Panc1 (cell line): ENCODE results near the gene FOXD1. TPM values are rescaled to one million over a fixed set of nuclear protein-coding genes. Genes with fewer than 3 reads are reported as not detected.

Experiments used
- ATAC-seq: fragments of 200-7000 bp; cut with Tn5 transposase; 2 replicates; pipeline ENCODE4 v1.9.1; 2020; ENCODE audit warnings: mild to moderate bottlenecking, moderate library complexity
- BruUV-seq: library from RNA; stranded (reverse); fragments of 400-500 nt; replicated peaks from 2 replicates; lab custom pipeline; 2021; lab: Mats Ljungman, UMichigan
- CTCF ChIA-PET: fragments of 300-600 bp; sonication (Branson Sonifier 250); formaldehyde crosslinking; loops from one replicate; lab custom pipeline; 2022; ENCODE audit warnings: antibody characterized with exemption; lab: Charles Lee
- POLR2A ChIA-PET: fragments of 300-600 bp; sonication (Branson Sonifier 250); formaldehyde crosslinking; loops from one replicate; lab custom pipeline; 2022; ENCODE audit warnings: antibody characterized with exemption; lab: Charles Lee
- DNase-seq: peaks from one replicate; pipeline ENCODE4 v3.0.0-alpha.2; 2010; ENCODE audit warnings: low read depth, low spot score
- H3K27ac ChIP-seq: 2 replicates; pipeline ENCODE4 v1.5.1; 2011; ENCODE audit warnings: mild to moderate bottlenecking, low read length, inconsistent platforms
- H3K27me3 ChIP-seq: fragments of 200-500 bp; sonication (Bioruptor generic); 2 replicates; pipeline ENCODE4 v1.6.0; 2014; ENCODE audit warnings: low read length, inconsistent platforms; ENCODE audit not compliant: control insufficient read depth, insufficient read depth
- H3K36me3 ChIP-seq: fragments of 200-500 bp; sonication (Bioruptor generic); 2 replicates; pipeline ENCODE4 v1.5.1; 2014; ENCODE audit warnings: inconsistent platforms, mild to moderate bottlenecking, low read length, moderate library complexity; ENCODE audit not compliant: control insufficient read depth, insufficient read depth
- H3K4me1 ChIP-seq: 2 replicates; pipeline ENCODE4 v1.5.1; 2011; ENCODE audit warnings: inconsistent platforms, mild to moderate bottlenecking, low read length, moderate library complexity; ENCODE audit not compliant: control insufficient read depth, insufficient read depth
- H3K4me3 ChIP-seq, 2 experiments: 2 replicates each; pipeline ENCODE4 v1.5.1; 2011 to 2012; ENCODE audit warnings: low read depth in 2 of 2, low read length in 2 of 2, mild to moderate bottlenecking in 2 of 2, inconsistent platforms in 1 of 2, moderate library complexity in 1 of 2
- H3K9me3 ChIP-seq: fragments of 200-500 bp; sonication (Bioruptor generic); 2 replicates; pipeline ENCODE4 v1.5.1; 2014; ENCODE audit warnings: low read depth, mild to moderate bottlenecking, inconsistent platforms, low read length, moderate library complexity; ENCODE audit not compliant: control insufficient read depth, insufficient read depth
- CTCF ChIP-seq: fragments of 450-650 bp; IDR thresholded peaks from 2 replicates; pipeline ENCODE4 v1.5.1; 2017; ENCODE audit warnings: mild to moderate bottlenecking
- POLR2AphosphoS5 ChIP-seq: IDR thresholded peaks from 2 replicates; pipeline ENCODE4 v1.6.1; 2012; ENCODE audit warnings: mild to moderate bottlenecking, low read depth, low read length, moderate library complexity
- REST ChIP-seq, 2 experiments: IDR thresholded peaks; 2 replicates each; pipeline ENCODE4 v1.6.1; 2011 to 2012; ENCODE audit warnings: low read depth in 2 of 2, control low read depth in 1 of 2, low read length in 1 of 2, mild to moderate bottlenecking in 1 of 2, moderate library complexity in 1 of 2; ENCODE audit not compliant: insufficient read depth in 1 of 2
- SIN3A ChIP-seq: IDR thresholded peaks from 2 replicates; pipeline ENCODE4 v1.6.1; 2012; ENCODE audit warnings: low read depth, mild to moderate bottlenecking, low read length, moderate library complexity, borderline replicate concordance; ENCODE audit not compliant: insufficient read depth
- TCF7L2 ChIP-seq: IDR thresholded peaks from 2 replicates; pipeline ENCODE4 v1.6.1; 2011; ENCODE audit warnings: mild to moderate bottlenecking, low read depth, low read length, inconsistent platforms
- in situ Hi-C: cut with HindIII; loops from 2 replicates; pipeline ENCODE4 v1.10.0; 2016; ENCODE audit warnings: low sequenced_read_pairs, low pct_unique_long_range_greater_than_20kb
- intact Hi-C: fragments of 100-400 bp; cut with micrococcal nuclease; formaldehyde crosslinking; loops from one replicate; pipeline ENCODE4 v1.10.0; 2022; ENCODE audit not compliant: unreplicated experiment
- total RNA-seq: library from RNA; stranded (reverse); gene quantifications from one replicate; pipeline ENCODE4 v1.2.1, GENCODE V29; 2021; ENCODE audit not compliant: unreplicated experiment

Gene FOXD1
- total RNA-seq, 1 experiment from 2014 or later = 63.3 TPM

- Histone ChIP-seq H3K27ac (peak overlapping the region; percentile 64; the same call in 1 of the 2 replicates), H3K4me1 (peaks cover 50% of the 10 kb centered on the region), H3K4me3 (peak overlapping the region in 1 of 2 experiments; percentile 39; a peak in 1 of 4 replicates), H3K9me3 (no peaks in the 10 kb centered on the region), H3K27me3 (no peaks in the 10 kb centered on the region), H3K36me3 (no peaks in the 10 kb centered on the region)
- TF ChIP-seq POLR2AphosphoS5 (no peak), CTCF (no peak), SIN3A (no peak), REST (IDR thresholded peaks at IDR 0.05; ENCODE audit: insufficient read depth in 1 of 2, low read depth in 2 of 2, low read length in 1 of 2) (no peak), TCF7L2 (no peak)
- ChIA-PET POLR2A (no interaction called here), CTCF (no interaction called here)
- intact Hi-C loops (loop anchor here (1.0 to 10.0 kb wide), 2 partner anchors 61 to 220 kb away; no protein-coding TSS in a partner anchor), in situ Hi-C loops (no loop called here)
- BruUV-seq = no TSS peak
- no peak for DNase-seq
- ATAC-seq = no peak
These were observed 12.6 kb downstream of the FOXD1 start for GRCh38 chr5:73435759-73436534.

GRCh38 chr5:73434907-73435306 is 13.7 kb downstream of the FOXD1 start:
- ATAC-seq (no peak), DNase-seq (no peak)
- Histone ChIP-seq H3K27ac (peak overlapping the region; percentile 64), H3K9me3 (no peaks in the 10 kb centered on the region), H3K27me3 (no peaks in the 10 kb centered on the region), H3K4me1 (peaks cover 42% of the 10 kb centered on the region), H3K4me3 (no peak overlapping the region), H3K36me3 (no peaks in the 10 kb centered on the region)
- CTCF ChIA-PET = interaction anchor here (1.2 kb wide), 1 partner anchor 16 kb away, joined by 4 read pairs; no protein-coding TSS in a partner anchor
- no TSS peak for BruUV-seq
- in situ Hi-C loops (no loop called here), intact Hi-C loops (loop anchor here (1.0 to 10.0 kb wide), 2 partner anchors 60 to 219 kb away; no protein-coding TSS in a partner anchor)
- POLR2A ChIA-PET = no interaction called here
- TF ChIP-seq POLR2AphosphoS5 = no peak

- H3K27ac ChIP-seq = peak overlapping the region; percentile 64
- BruUV-seq = no TSS peak
- no peak for TF ChIP-seq SIN3A
- TF ChIP-seq CTCF = peak; percentile 6; the same call in 1 of the 2 replicates
- no peaks in the 10 kb centered on the region for H3K27me3 ChIP-seq
- H3K4me3 ChIP-seq = no peak overlapping the region
- in situ Hi-C loops = no loop called here
- intact Hi-C loops = loop anchor here (10.0 kb wide), 1 partner anchor 60 kb away; no protein-coding TSS in a partner anchor
- peaks cover 42% of the 10 kb centered on the region for H3K4me1 ChIP-seq
- H3K36me3 ChIP-seq = no peaks in the 10 kb centered on the region
- no peak for ATAC-seq
- ChIA-PET CTCF (interaction anchor here (1.2 kb wide), 1 partner anchor 17 kb away, joined by 4 read pairs; no protein-coding TSS in a partner anchor), POLR2A (no interaction called here)
- H3K9me3 ChIP-seq = no peaks in the 10 kb centered on the region
- no peak for DNase-seq
These were observed 14.1 kb downstream of the FOXD1 start for GRCh38 chr5:73434461-73434860.
